Natural killer cell (primary cell): ENCODE results near the gene SPATA31D3. TPM values are rescaled to one million over a fixed set of nuclear protein-coding genes. Genes with fewer than 3 reads are reported as not detected.
"Not testable (repeated sequence)": the region's sequence is repeated elsewhere in the genome, so short reads cannot be mapped to it uniquely, and the experiment has no call there.

ENCODE experiments used
- ATAC-seq, 3 donors: fragments of 150-1000 bp in 2 of 3; fragments of 200-7000 bp in 1 of 3; cut with Tn5 transposase; 1 replicate in 1 of 3; 2 replicates in 2 of 3; pipeline ENCODE4 v1.10.0; 2021; ENCODE audit warnings: mild to moderate bottlenecking in 2 of 3, moderate library complexity in 2 of 3
- DNase-seq, 2 donors: peaks; one replicate each; pipeline versions ENCODE4 v3.0.0 to v3.0.0-alpha.2; 2013 to 2021; ENCODE audit warnings: mixed read lengths in 1 of 2
- H3K27ac ChIP-seq: one replicate; pipeline ENCODE4 v1.5.1; 2013; ENCODE audit warnings: mild to moderate bottlenecking, low read length
- H3K27me3 ChIP-seq: one replicate; pipeline ENCODE4 v1.6.1; 2013; ENCODE audit warnings: low read length; ENCODE audit not compliant: control insufficient read depth, insufficient read depth
- H3K36me3 ChIP-seq: one replicate; pipeline ENCODE4 v1.6.1; 2013; ENCODE audit warnings: low read length; ENCODE audit not compliant: control insufficient read depth, insufficient read depth
- H3K4me1 ChIP-seq: one replicate; pipeline ENCODE4 v1.6.1; 2013; ENCODE audit warnings: low read length; ENCODE audit not compliant: control insufficient read depth, insufficient read depth
- H3K4me3 ChIP-seq: one replicate; pipeline ENCODE4 v1.5.1; 2013; ENCODE audit warnings: low read length
- H3K9me3 ChIP-seq: one replicate; pipeline ENCODE4 v1.6.1; 2013; ENCODE audit warnings: low read length; ENCODE audit not compliant: control insufficient read depth, insufficient read depth
- H3K27ac Mint-ChIP-seq, 2 donors: one replicate each; pipeline ENCODE4 v1.8.0; 2022; ENCODE audit warnings: mild to moderate bottlenecking in 2 of 2, mixed read lengths in 2 of 2, moderate library complexity in 1 of 2
- H3K27me3 Mint-ChIP-seq, 2 donors: one replicate each; pipeline ENCODE4 v1.8.0; 2022; ENCODE audit warnings: low read depth in 2 of 2, mixed read lengths in 2 of 2
- H3K36me3 Mint-ChIP-seq: one replicate; pipeline ENCODE4 v1.8.0; 2022; ENCODE audit warnings: mixed read lengths
- H3K4me1 Mint-ChIP-seq, 2 donors: one replicate each; pipeline ENCODE4 v1.8.0; 2022; ENCODE audit warnings: mixed read lengths in 2 of 2
- H3K4me3 Mint-ChIP-seq: one replicate; pipeline ENCODE4 v1.8.0; 2022; ENCODE audit warnings: mild to moderate bottlenecking, moderate library complexity, mixed read lengths
- H3K9me3 Mint-ChIP-seq, 2 donors: one replicate each; pipeline ENCODE4 v1.8.0; 2022; ENCODE audit warnings: mixed read lengths in 2 of 2
- WGBS: methylation state at CpG from one replicate; pipeline ENCODE4 v1.1.7; 2013; ENCODE audit warnings: missing lambda C conversion rate; ENCODE audit not compliant: insufficient coverage; 5-methylcytosine and 5-hydroxymethylcytosine counted together
- intact Hi-C: fragments of 100-400 bp; cut with micrococcal nuclease; formaldehyde crosslinking; loops from one replicate; pipeline ENCODE4 v1.14.2; 2022
- total RNA-seq, 4 donors: library from RNA; stranded (reverse); fragments of 120-200 nt in 1 of 4; gene quantifications; one replicate each; pipeline versions ENCODE4 v1.2.3 to v1.2.4, GENCODE V29; 2013 to 2022
- TF ChIP-seq, protein P1 (sequence below): fragments of 200-600 bp; IDR thresholded peaks from one replicate; pipeline ENCODE4 v1.8.0; 2022; ENCODE audit warnings: antibody characterized with exemption

The SPATA31D3 gene
- total RNA-seq, 3 donors from 2014 or later (not counting 1 experiment from before 2014, with no cell fraction given), result not detected

- Histone ChIP-seq H3K27me3 (no peaks in the 10 kb centered on the region), H3K36me3 (no peaks in the 10 kb centered on the region), H3K4me3 (no peak overlapping the region), H3K4me1 (no peaks in the 10 kb centered on the region), H3K27ac (no peak overlapping the region), H3K9me3 (no peaks in the 10 kb centered on the region)
- H3K36me3 Mint-ChIP-seq, result no peaks in the 10 kb centered on the region
- H3K27ac Mint-ChIP-seq, result no peak overlapping the region
- DNase-seq, result no peak
- no peak overlapping the region for H3K4me3 Mint-ChIP-seq
- TF ChIP-seq, protein P1, sequence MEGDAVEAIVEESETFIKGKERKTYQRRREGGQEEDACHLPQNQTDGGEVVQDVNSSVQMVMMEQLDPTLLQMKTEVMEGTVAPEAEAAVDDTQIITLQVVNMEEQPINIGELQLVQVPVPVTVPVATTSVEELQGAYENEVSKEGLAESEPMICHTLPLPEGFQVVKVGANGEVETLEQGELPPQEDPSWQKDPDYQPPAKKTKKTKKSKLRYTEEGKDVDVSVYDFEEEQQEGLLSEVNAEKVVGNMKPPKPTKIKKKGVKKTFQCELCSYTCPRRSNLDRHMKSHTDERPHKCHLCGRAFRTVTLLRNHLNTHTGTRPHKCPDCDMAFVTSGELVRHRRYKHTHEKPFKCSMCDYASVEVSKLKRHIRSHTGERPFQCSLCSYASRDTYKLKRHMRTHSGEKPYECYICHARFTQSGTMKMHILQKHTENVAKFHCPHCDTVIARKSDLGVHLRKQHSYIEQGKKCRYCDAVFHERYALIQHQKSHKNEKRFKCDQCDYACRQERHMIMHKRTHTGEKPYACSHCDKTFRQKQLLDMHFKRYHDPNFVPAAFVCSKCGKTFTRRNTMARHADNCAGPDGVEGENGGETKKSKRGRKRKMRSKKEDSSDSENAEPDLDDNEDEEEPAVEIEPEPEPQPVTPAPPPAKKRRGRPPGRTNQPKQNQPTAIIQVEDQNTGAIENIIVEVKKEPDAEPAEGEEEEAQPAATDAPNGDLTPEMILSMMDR, result no peak
- intact Hi-C loops, result no loop called here
- peaks cover 0 to 7% of the 10 kb centered on the region in 2 donors for H3K27me3 Mint-ChIP-seq
- H3K9me3 Mint-ChIP-seq, result no peaks in the 10 kb centered on the region
- ATAC-seq, result no peak
- 100% methylated on average over 3 of the region's 6 CpGs for WGBS
- no peaks in the 10 kb centered on the region for H3K4me1 Mint-ChIP-seq
Measured at GRCh38 chr9:81912135-81912534, 31.2 kb upstream of the SPATA31D3 start.

- H3K36me3 ChIP-seq, result no peaks in the 10 kb centered on the region
- TF ChIP-seq, protein P1, result no peak
- Mint-ChIP-seq H3K36me3 (no peaks in the 10 kb centered on the region), H3K27me3 (peaks cover 0 to 7% of the 10 kb centered on the region in 2 donors), H3K4me1 (no peaks in the 10 kb centered on the region), H3K27ac (no peak overlapping the region), H3K9me3 (no peaks in the 10 kb centered on the region), H3K4me3 (no peak overlapping the region)
- no peaks in the 10 kb centered on the region for H3K4me1 ChIP-seq
- intact Hi-C loops, result no loop called here
- 81% methylated on average over 5 of the region's 5 CpGs for WGBS
- ATAC-seq (no peak), DNase-seq (no peak)
- no peaks in the 10 kb centered on the region for H3K27me3 ChIP-seq
- no peak overlapping the region for H3K4me3 ChIP-seq
- H3K9me3 ChIP-seq, result no peaks in the 10 kb centered on the region
- H3K27ac ChIP-seq, result no peak overlapping the region
Measured at GRCh38 chr9:81915801-81916505, 27.3 kb upstream of the SPATA31D3 start.

DNA sequence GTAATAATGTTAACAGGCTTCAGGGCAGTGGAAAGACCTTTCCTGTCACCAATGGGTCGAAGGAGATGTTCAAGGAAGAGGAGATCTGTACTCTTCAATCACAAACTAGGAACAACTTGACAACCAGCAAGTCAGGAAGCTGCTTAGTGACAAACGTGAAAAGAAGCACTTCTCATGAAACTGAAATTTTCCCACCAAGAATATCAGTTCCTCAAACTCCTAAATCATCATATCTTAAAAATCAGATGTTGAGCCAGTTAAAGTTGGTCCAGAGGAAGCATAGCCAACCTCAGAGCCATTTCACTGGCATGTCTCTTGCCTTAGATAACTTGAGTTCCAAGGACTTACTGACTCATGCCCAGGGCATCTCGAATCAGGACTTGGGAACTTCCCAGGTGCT, 24.8 kb upstream of the SPATA31D3 start:
- H3K27me3 ChIP-seq, H3K27me3 Mint-ChIP-seq, H3K36me3 Mint-ChIP-seq, H3K36me3 ChIP-seq, H3K27ac ChIP-seq, H3K4me3 Mint-ChIP-seq, H3K9me3 Mint-ChIP-seq, intact Hi-C loops, ATAC-seq, H3K4me1 ChIP-seq, H3K4me3 ChIP-seq, H3K27ac Mint-ChIP-seq, H3K9me3 ChIP-seq, DNase-seq, H3K4me1 Mint-ChIP-seq: not testable (repeated sequence)
- no CpG with 5 or more reads among the region's 3 CpGs for WGBS

DNA sequence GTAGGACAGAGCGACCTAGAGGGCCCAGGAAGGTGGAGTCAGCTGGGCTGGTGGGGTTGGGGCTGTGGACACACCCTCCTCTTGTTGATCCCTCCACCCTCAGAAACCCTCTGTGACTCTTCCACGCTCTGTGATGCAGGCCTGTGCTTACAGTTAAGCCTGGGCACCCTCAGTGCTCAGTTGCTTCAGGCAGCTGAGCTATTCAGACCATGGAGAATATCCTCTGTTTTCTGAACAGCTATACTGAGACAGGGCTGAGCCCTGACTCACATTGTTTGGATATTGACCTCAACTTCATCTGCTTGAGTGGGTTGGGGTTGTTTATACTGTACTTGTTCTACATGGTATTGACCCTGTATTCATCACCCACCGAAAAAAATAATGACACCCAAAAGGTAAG, 15.0 kb upstream of the SPATA31D3 start, which contains the start of gene SPATA31D4:
Gene SPATA31D4, plus strand, starts transcription at position 124 of the 400 bp plus-strand sequence. Its CDS starts 86 bp downstream, at position 210.
- ATAC-seq, H3K27ac Mint-ChIP-seq, H3K4me1 ChIP-seq, DNase-seq, H3K27me3 Mint-ChIP-seq, H3K9me3 ChIP-seq, H3K4me3 ChIP-seq, intact Hi-C loops, H3K27ac ChIP-seq, H3K27me3 ChIP-seq, H3K36me3 ChIP-seq, H3K9me3 Mint-ChIP-seq, H3K4me1 Mint-ChIP-seq, H3K36me3 Mint-ChIP-seq, H3K4me3 Mint-ChIP-seq: not testable (repeated sequence)
- no CpG with 5 or more reads among the region's 3 CpGs for WGBS

GRCh38 chr9:81930147-81930546, 13.2 kb upstream of the SPATA31D3 start:
- H3K4me1 ChIP-seq, H3K4me1 Mint-ChIP-seq, intact Hi-C loops, H3K9me3 ChIP-seq, H3K9me3 Mint-ChIP-seq, H3K4me3 ChIP-seq, ATAC-seq, H3K27me3 Mint-ChIP-seq, H3K4me3 Mint-ChIP-seq, H3K27ac Mint-ChIP-seq, DNase-seq, H3K36me3 ChIP-seq, H3K27ac ChIP-seq, H3K36me3 Mint-ChIP-seq, H3K27me3 ChIP-seq: not testable (repeated sequence)
- no CpG with 5 or more reads among the region's 6 CpGs for WGBS

GRCh38 chr9:81933547-81933946, 9.8 kb upstream of the SPATA31D3 start:
- H3K9me3 Mint-ChIP-seq, intact Hi-C loops: not testable (repeated sequence)
- no CpG with 5 or more reads among the region's 3 CpGs for WGBS

More at GRCh38 chr9:81933547-81933946, 9.8 kb upstream of the SPATA31D3 start:
- not testable (repeated sequence) for H3K36me3 Mint-ChIP-seq, H3K27ac Mint-ChIP-seq, ATAC-seq, H3K27me3 ChIP-seq, H3K9me3 ChIP-seq, H3K27ac ChIP-seq, H3K4me1 Mint-ChIP-seq, DNase-seq, H3K4me3 ChIP-seq, H3K36me3 ChIP-seq, H3K4me3 Mint-ChIP-seq, H3K27me3 Mint-ChIP-seq, H3K4me1 ChIP-seq
